Right atrium auricular region (tissue), 2 donors: ENCODE results near the gene NCF2. TPM values are rescaled to one million over a fixed set of nuclear protein-coding genes. Genes with fewer than 3 reads are reported as not detected.

Experiments used
- DNase-seq: peaks from one replicate; pipeline ENCODE4 v3.0.0-alpha.2; 2019; ENCODE audit warnings: low spot score
- H3K27ac ChIP-seq, 2 donors: fragments of 200-600 bp; sonication (generic); 1 replicate in 1 of 2; 2 replicates in 1 of 2; pipeline ENCODE4 v1.5.1; 2016 to 2019
- H3K27me3 ChIP-seq, 2 donors: fragments of 200-600 bp; sonication (generic); one replicate each; pipeline versions ENCODE4 v1.5.1 to v1.6.0; 2017 to 2019
- H3K36me3 ChIP-seq: fragments of 200-600 bp; sonication (generic); one replicate; pipeline ENCODE4 v1.5.1; 2016
- H3K4me1 ChIP-seq, 2 donors: fragments of 200-600 bp; sonication (generic); one replicate each; pipeline versions ENCODE4 v1.5.1 to v1.6.0; 2017 to 2019
- H3K4me3 ChIP-seq, 2 donors: fragments of 200-600 bp; sonication (generic); 1 replicate in 1 of 2; 2 replicates in 1 of 2; pipeline ENCODE4 v1.5.1; 2017 to 2019; ENCODE audit warnings: mild to moderate bottlenecking in 1 of 2, moderate library complexity in 1 of 2
- H3K9me3 ChIP-seq, 2 donors: fragments of 200-600 bp; sonication (generic); one replicate each; pipeline ENCODE4 v1.5.1; 2019
- CTCF ChIP-seq, 2 donors: fragments of 200-600 bp; sonication (generic); IDR thresholded peaks; one replicate each; pipeline ENCODE4 v1.5.1; 2019; ENCODE audit warnings: antibody characterized with exemption in 2 of 2
- total RNA-seq, 2 donors: library from RNA; depleted of rRNA; stranded (reverse); fragments of >200 nt; gene quantifications; one replicate each; pipeline ENCODE4 v1.1.0, GENCODE V29; 2016

The NCF2 gene
- total RNA-seq, 2 donors from 2014 or later, result 3.2 to 10.7 TPM

GRCh38 chr1:183552441-183552840 is 37.8 kb downstream of the NCF2 start:
- H3K4me1 ChIP-seq, result no peaks in the 10 kb centered on the region
- no peak overlapping the region for H3K4me3 ChIP-seq
- no peaks in the 10 kb centered on the region for H3K9me3 ChIP-seq
- H3K36me3 ChIP-seq, result peaks cover 53% of the 10 kb centered on the region
- TF ChIP-seq CTCF (IDR thresholded peaks at IDR 0.05), result no peak
- DNase-seq, result no peak
- H3K27me3 ChIP-seq, result no peaks in the 10 kb centered on the region
- no peak overlapping the region for H3K27ac ChIP-seq

- no peak for TF ChIP-seq CTCF (IDR thresholded peaks at IDR 0.05)
- no peak overlapping the region for H3K27ac ChIP-seq
- no peaks in the 10 kb centered on the region for H3K9me3 ChIP-seq
- H3K4me3 ChIP-seq, result no peak overlapping the region
- peaks cover 57% of the 10 kb centered on the region for H3K36me3 ChIP-seq
- H3K27me3 ChIP-seq, result no peaks in the 10 kb centered on the region
- no peaks in the 10 kb centered on the region for H3K4me1 ChIP-seq
- no peak for DNase-seq
These were observed 38.3 kb downstream of the NCF2 start for GRCh38 chr1:183551924-183552323.

- Histone ChIP-seq H3K9me3 (no peaks in the 10 kb centered on the region), H3K27ac (no peak overlapping the region), H3K36me3 (peaks cover 66% of the 10 kb centered on the region), H3K4me3 (no peak overlapping the region), H3K27me3 (no peaks in the 10 kb centered on the region), H3K4me1 (peaks cover 0 to 7% of the 10 kb centered on the region in 2 donors)
- TF ChIP-seq CTCF (IDR thresholded peaks at IDR 0.05), result no peak
- DNase-seq, result no peak
These were observed 39.3 kb downstream of the NCF2 start for GRCh38 chr1:183550915-183551314.

GRCh38 chr1:183548116-183548515 is 42.1 kb downstream of the NCF2 start:
- TF ChIP-seq CTCF (IDR thresholded peaks at IDR 0.05), result no peak
- Histone ChIP-seq H3K4me3 (no peak overlapping the region), H3K4me1 (peaks cover 0 to 20% of the 10 kb centered on the region in 2 donors), H3K36me3 (peaks cover 78% of the 10 kb centered on the region), H3K27me3 (no peaks in the 10 kb centered on the region), H3K27ac (no peak overlapping the region), H3K9me3 (no peaks in the 10 kb centered on the region)
- no peak for DNase-seq

GRCh38 chr1:183546427-183546826 is 43.8 kb downstream of the NCF2 start:
- H3K36me3 ChIP-seq, result peaks cover 74% of the 10 kb centered on the region
- no peak for TF ChIP-seq CTCF (IDR thresholded peaks at IDR 0.05)
- no peak for DNase-seq
- H3K4me1 ChIP-seq, result peaks cover 0 to 20% of the 10 kb centered on the region in 2 donors
- H3K4me3 ChIP-seq, result no peak overlapping the region
- H3K9me3 ChIP-seq, result no peaks in the 10 kb centered on the region
- no peak overlapping the region for H3K27ac ChIP-seq
- H3K27me3 ChIP-seq, result no peaks in the 10 kb centered on the region

- Histone ChIP-seq H3K4me3 (no peak overlapping the region), H3K27me3 (no peaks in the 10 kb centered on the region), H3K4me1 (peaks cover 0 to 20% of the 10 kb centered on the region in 2 donors), H3K27ac (no peak overlapping the region), H3K36me3 (peaks cover 73% of the 10 kb centered on the region), H3K9me3 (no peaks in the 10 kb centered on the region)
- DNase-seq, result no peak
- TF ChIP-seq CTCF (IDR thresholded peaks at IDR 0.05), result no peak
These were observed 45.5 kb downstream of the NCF2 start for GRCh38 chr1:183544598-183545297.
